KBM-7 (cell line): ENCODE measurements around the gene SHISA6.
A peak's percentile ranks its signal among the peaks of the same experiment; 100 is the strongest.

Source experiments
- DNase-seq: peaks from one replicate; pipeline ENCODE4 v3.0.0-alpha.2; 2015
- in situ Hi-C: fragments of 300-500 bp; cut with MboI; formaldehyde crosslinking; loops from 2 replicates; pipeline ENCODE4 v1.14.3; 2020; ENCODE audit warnings: low sequenced_read_pairs, low pct_unique_long_range_greater_than_20kb, mixed read lengths

Gene SHISA6

DNA sequence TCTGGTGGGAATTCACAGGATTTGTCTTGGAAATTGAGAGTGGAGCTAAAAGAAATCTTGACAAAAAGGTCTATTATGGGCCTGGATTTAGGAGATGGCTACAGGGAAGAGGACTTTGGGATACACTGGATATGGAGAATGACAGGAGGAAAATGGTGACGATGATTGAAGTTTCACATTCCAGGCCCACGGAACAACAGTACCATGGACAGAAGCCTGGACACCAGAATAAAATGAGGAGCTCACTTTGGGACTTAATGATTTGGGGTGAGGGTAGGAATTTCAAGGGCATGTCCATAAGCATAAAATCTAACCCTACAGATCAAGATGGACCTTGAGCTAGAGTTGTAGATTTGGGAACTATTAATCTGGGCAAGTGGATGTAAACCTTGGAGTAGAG lies 309.4 kb downstream of the SHISA6 start:
- in situ Hi-C loops = no loop called here
- DNase-seq = no peak

DNA sequence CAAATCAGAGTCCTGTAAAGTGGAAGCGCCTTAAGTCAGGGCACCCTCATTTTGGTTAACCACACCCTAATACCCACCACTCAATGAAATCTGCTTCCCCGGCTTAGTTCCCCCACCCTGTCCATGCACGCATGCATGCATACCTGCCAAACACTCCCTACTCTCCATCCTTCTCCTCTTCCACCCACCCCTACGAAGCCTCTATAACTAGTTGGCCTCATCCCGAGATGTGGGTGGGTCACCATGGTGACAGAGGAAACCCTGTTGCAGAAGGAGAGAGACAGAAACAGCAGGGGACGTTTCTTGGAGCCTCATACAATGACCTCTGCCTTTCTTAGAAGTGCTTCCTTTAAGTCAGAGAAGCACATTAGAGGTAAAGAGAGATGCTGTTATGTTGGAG lies 310.4 kb downstream of the SHISA6 start:
- no peak for DNase-seq
- in situ Hi-C loops = no loop called here

DNA sequence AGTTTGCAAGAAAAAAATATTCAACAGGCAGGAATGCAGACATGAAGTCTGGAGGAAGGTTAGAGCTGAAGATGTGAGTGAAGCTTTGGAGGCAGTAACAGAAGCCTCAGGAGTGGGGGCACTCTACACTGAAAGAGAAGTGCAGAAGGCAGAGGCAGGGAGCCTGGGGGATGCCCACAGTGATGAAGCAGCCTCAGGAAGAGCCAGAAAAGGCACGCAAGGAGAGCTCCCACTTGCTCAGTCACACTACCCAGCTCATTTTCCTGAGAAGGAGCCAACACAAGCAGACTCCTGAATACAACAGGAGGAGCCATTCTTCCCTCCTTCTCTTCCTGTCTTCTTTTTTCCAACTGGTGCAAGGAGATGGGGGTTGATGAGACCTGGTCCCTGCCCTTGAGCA lies 312.1 kb downstream of the SHISA6 start:
- in situ Hi-C loops = no loop called here
- no peak for DNase-seq

DNA sequence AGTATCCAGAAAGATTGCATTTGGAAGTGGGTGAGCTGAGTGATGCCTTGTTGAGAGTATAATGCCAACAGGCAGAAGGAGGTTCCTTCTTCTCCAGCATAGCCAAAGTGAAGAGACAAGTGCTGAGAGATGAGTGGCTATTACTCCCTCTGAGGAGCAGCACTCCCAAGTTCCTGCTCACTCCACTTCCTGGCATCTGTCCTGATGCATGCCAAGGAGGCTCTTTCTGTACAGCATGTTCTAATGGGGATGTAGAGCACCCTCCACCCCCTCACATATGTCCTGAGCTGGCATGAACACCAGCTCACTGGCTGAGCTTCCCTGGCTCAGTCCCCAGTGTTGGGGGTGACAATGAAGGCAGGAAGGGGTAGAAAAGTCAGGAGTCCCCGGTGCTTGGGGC lies 313.0 kb downstream of the SHISA6 start:
- DNase-seq = no peak
- in situ Hi-C loops = no loop called here

DNA sequence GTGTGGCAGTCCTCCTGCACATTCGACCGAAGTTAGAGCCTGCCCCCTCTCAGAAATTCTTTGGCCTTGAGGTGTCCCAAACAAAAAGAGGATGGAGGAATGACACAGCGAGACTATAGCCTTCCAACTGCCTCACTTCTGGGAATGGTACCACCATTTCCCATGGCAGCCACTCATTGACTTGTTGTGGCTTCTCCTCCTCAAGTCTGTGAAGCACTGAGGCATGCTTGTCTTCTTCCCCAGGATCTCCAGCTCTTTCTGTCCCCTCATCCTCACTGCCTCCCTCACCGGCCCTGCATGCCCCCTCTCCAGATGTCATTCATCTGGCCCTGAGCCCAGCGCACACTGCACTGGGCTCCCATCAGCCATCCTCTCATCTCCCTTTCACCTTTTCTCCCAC lies 313.5 kb downstream of the SHISA6 start:
- DNase-seq = no peak
- in situ Hi-C loops = no loop called here

DNA sequence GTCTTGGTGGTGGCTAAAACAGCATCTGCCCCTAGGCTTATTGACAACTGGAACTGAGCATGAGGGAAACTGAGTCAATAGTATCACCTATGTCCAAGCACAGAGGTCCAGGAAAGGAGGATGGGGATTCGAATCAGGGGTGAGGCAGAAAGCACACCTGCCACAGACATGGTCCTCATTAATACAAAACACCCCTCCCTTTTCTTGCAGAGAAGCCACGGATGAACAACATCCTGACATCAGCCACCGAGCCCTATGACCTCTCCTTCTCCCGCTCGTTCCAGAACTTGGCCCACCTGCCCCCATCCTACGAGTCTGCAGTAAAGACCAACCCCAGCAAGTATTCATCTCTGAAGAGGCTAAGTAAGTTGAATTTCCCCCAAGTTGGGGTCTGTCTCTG lies 314.5 kb downstream of the SHISA6 start:
- in situ Hi-C loops = no loop called here
- no peak for DNase-seq

DNA sequence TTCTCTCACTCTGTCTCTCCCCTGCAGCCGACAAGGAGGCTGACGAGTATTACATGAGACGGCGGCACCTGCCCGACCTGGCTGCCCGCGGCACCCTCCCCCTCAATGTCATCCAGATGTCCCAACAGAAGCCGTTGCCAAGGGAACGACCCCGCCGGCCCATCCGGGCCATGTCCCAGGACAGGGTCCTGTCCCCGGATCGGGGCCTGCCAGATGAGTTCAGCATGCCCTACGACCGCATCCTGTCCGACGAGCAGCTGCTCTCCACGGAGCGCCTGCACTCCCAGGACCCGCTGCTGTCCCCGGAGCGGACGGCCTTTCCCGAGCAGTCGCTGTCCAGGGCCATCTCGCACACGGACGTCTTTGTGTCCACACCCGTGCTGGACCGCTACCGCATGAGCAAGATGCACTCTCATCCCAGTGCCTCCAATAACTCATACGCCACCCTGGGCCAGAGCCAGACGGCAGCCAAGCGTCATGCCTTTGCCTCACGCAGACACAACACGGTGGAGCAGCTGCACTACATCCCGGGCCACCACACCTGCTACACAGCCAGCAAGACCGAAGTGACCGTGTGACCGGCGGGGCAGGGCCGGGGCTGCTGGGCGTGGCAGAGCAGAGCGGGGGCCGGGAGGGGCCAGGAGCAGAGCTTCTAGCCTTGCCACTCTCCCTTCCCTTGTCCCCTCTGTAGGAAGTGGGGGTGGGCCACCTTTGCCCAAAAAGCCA lies 316.9 kb downstream of the SHISA6 start:
- in situ Hi-C loops = no loop called here
- DNase-seq = no peak

DNA sequence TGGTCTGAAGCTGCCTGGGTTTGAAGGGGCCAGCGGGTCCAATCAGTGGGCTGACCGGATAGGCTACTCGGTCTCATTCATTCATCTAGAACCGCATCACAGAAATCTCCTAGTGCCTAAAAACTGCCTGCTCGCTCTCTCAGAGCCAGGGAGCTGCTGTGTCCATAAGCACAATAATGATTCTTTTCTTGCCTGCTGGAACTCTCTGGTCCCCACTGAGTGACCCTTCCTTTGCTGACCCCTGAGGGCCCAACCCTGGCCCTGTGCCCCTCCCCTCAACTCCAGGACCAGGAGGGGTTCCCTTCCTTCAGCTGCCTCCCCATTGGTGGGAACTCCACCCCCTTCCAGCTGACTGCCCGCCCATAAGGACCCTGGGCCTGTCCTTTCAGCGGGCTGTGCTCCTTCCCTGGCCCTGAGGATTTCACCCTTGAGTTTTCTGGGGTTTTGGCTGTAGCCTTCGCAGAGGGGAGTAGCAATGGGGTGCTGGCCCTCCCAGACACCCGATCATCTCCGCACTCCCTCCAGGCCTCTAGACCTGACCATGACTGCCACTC lies 317.7 kb downstream of the SHISA6 start:
- in situ Hi-C loops = no loop called here
- no peak for DNase-seq

DNA sequence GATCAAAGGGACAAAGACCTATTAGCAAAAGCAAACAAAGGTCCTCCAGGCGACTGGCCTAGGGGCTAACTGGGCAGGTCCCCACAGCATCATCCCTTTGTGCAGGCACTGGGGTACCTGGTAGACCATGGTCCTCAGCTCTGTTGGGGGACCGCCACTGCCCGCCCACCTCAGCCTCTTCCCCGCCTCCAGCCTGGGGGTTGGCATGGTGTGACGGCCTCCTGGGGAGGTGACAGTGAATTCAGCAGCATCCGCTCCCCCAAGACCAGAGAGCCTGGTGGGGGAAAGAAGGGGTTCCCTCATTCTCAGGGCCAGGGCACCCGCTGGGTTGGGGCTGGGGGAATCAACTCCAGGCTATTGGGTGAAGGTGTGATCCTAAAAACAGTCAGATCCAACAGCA lies 318.6 kb downstream of the SHISA6 start:
- in situ Hi-C loops = no loop called here
- DNase-seq = no peak

DNA sequence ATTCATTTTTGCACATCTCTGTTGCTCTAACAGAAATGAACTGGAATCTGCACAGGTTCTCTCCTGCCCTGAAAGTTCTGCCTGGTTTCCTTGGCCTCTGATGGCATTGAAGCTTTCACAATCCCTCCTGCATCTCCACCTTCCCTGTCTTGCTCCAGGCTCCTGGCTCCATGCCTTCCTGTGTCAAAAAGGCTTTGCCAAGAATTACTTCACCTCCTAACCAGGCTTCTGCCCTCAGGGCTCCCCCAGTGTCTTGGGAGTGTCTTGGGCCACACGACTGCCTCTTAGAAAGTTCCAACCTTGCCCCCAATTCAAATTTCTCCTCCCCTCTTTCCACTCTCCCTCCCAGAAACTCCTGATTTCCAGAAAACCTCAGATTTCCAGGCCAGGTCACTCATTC lies 320.3 kb downstream of the SHISA6 start:
- in situ Hi-C loops = no loop called here
- DNase-seq = no peak

DNA sequence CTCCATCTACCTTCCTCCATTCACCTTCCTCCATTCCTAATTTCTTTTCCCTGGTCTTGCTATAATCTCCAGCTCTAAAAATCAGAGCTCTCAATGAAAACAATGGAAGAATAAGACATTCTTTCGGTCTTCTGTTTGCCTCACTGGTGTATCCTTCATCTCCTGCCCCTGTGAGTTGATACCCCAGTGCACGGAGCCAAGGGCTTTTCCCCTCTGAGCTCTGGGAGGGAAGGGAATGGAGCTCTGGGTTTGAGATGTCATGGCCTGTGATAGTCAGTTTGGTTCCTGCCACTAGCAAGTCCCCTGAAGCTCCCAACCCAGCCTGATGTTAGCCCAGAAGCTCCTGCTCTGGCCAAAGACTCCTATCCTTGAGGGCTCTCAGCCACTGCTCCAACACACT lies 320.7 kb downstream of the SHISA6 start:
- DNase-seq = no peak
- in situ Hi-C loops = no loop called here

DNA sequence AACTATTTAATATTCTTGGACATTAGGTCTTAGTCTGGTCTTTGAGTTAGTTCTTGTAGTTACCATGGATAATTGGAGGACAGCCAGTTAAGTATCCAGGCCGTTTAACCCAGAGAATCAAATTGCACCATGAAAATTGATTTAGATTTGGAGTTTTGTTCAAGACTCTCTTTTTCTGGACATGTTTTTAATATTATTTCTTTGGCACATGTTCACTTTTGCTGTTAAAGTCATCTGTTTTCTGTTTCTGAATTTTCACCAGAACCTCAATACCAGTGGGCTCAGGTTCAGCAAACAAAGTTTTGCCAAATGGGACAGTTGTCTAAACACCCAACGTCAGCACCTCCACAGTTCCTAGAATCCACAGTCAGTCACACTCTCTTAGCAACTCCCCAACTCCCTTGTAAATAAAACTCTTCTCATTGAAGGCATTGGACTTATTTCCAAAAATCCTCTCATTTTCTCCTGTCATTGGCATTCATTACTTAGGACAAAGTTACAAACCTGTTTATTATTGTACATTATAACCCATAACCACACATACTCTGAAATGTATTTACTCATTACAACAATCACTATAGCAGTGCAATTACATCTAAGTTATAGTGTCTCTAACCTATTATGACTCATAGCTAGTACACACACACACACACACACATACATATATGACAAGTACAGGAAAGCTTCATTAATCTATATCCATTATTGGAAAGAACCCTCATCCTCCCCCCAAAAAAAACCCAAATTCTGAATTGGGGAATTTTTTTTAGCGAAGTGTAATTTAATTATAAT lies 323.8 kb downstream of the SHISA6 start:
- DNase-seq = no peak
- in situ Hi-C loops = no loop called here

DNA sequence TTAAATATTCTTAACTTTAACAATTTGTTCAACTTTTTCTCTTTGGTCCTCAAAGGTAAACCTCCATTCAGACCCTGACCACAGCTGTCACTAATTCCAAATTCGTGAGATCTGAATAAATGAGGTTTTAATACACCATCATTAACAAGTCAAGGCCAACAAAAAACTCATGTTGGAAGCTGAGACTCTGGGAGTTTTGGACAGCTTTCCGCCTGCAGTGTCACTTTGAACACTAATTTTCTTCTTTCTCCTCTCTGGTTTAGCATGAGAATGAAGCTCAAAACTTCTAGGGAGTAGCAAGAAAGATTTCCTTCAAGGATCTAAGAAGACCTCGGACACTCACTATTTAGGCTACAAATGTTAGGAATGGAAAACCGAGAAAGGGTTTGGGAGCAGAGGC lies 324.6 kb downstream of the SHISA6 start:
- no peak for DNase-seq
- in situ Hi-C loops = no loop called here

DNA sequence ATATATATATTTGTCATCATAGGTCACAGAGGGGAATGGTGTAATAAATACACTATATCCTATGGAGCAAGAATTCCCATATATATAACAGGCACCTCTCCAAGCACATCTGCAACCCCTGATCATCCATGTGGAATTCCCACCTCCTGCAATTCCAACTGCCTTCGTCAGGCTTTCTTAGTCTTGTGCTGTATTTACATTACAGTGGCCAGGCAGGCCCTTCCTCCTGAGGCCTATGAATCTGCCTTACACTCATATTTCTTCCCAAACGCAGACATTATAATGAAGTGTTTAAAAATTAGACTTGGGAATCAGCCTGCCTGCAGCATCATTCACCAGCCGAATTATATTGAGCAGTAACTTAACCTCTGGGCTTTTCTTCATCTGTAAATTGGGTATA lies 338.0 kb downstream of the SHISA6 start:
- in situ Hi-C loops = no loop called here
- no peak for DNase-seq

DNA sequence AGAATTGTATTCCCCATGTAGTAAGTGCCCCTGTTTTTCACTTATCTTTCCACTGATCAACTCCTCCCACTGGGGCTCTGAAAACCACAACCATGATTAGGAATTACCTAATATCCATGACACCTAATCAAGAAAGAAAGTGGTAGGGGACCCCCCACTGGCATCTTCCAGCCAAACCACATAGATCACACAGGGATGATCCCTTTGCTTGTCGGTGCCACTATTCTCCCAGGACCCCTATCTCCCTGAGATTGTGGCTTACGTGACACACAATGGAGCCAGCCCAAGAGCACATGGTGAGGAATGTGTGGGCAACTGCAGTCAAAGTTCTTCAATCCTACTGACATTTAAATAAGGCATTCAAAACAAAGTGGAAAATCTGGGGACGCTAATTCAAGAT lies 339.7 kb downstream of the SHISA6 start:
- no peak for DNase-seq
- in situ Hi-C loops = no loop called here

DNA sequence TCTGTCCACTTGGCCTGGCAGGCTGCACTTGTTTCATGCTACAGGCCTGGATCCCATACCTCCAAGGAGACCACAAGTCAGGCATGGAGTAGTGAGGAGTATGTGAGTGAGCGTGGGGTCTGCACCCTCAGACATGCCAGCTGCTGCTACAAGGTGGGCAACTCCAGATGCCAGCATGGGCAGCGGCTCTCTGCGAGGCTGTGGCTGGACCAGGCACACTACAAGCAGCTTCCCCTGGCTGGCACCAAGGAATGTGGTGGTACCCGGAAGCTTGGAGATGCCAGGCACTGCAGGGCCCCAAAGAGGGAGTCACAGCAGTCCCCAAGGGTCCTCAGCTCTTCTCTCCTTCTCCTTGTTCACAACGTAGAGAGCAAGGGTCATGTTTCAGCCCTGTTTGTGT lies 341.2 kb downstream of the SHISA6 start:
- DNase-seq = no peak
- in situ Hi-C loops = no loop called here

DNA sequence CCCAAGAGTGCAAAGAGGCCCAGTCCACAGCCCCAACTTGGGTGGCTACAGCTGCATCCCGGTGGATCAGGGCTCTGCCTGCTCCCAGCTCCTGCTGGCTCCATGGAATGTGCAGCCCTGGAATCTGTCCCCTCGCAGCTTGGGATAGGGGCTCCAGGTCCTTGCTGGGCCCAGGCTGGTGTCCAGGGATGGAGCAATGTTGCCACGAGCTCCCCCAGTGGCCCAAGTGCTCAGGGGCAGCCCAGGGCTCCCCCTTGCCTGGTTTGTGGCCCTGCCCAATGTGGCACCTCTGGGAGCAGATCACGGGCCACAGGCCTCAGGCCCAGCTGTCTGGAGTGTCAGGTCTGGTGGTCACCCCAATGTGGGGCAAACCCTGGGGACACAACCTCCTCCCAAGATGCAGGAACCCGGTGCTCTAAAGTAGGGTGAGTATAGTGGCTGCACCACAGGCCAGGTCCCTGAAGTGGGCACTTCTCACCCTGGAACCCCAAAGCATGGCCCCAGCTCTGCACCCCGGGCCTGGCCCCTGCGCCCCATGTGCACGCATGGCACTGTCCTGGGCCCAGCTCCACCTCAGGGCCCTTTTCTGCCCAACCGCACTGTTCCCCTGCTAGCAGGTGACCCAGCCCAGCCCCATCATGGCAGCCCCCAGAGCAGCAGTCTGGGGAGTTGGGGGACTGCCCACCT lies 342.4 kb downstream of the SHISA6 start:
- in situ Hi-C loops = no loop called here

DNA sequence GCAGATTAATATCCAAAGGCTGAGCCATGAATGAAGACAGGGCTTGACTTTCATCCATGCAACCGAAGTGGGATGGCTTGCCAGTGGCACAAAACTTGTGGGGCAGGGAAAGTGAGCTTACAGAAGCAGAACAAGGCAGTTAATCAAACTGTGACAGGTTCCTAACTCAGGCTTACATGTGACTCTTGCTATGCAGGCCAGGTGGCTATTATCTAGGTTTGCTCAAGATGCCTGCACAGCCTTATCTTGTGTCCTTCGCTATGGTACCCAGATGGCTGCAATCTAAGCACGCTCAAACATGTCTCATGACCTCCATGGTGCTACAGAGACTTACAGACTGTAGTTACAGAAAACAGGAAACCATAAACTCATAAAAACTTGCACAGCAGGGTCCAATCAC lies 348.7 kb downstream of the SHISA6 start:
- no peak for DNase-seq
- in situ Hi-C loops = no loop called here

More for the DNA sequence above, 342.4 kb downstream of the SHISA6 start:
- no peak for DNase-seq

DNA sequence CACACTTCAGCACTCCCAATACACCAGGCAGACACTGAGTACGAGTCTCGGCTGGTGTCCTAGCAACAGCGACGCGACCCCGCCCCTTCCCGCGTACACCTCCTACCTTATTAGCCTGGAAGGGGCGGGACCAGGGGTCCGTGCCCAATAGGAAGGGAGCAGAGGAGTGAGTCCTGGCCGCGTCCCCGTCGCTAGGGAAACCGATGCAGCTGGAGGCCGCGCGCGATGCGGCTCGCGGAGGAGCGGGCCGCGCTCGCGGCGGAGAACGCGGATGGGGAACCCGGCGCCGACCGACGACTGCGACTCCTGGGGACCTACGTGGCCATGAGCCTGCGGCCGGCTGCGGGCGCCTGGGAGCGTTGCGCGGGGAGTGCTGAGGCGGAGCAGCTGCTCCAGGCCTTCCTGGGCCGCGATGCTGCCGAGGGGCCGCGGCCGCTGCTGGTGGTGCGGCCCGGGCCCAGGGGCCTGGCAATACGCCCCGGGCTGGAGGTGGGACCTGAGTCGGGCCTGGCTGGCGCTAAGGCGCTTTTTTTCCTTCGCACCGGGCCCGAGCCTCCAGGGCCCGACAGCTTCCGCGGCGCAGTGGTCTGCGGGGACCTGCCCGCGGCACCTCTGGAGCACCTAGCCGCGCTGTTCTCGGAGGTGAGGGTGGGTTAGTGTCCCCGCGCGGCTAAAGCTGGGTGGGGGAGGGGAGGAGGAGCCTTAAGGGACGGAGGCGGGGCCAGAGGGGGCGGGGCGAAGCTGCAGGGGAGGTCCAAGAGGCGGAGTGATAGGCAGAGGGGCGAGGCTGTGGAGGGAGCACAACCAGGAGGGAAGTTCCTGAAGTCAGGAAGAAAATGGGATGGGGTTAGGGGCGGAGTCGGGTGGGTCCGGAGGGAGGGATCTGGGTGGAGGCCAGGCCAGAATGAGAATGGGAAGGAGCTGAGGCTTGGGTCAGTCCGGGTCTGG lies 357.5 kb downstream of the SHISA6 start, which contains the start of gene DNAH9:
DNAH9 (plus strand) TSS at position 197 of the 948 bp plus-strand sequence; CDS start at position 226, 29 bp downstream.
- in situ Hi-C loops = no loop called here
- peak; percentile 94 for DNase-seq
